ENCODE results near the gene HIC2. TPM values are rescaled to one million over a fixed set of nuclear protein-coding genes. Genes with fewer than 3 reads are reported as not detected.
"Not testable (repeated sequence)": the region's sequence is repeated elsewhere in the genome, so short reads cannot be mapped to it uniquely, and the experiment has no call there.

HIC2 gene
- total and polyA plus RNA-seq, 2 of the 13 experiments (the other 11 are each of a cell fraction or from before 2014, with no cell fraction given): 5.0 to 13.7 TPM

DNA sequence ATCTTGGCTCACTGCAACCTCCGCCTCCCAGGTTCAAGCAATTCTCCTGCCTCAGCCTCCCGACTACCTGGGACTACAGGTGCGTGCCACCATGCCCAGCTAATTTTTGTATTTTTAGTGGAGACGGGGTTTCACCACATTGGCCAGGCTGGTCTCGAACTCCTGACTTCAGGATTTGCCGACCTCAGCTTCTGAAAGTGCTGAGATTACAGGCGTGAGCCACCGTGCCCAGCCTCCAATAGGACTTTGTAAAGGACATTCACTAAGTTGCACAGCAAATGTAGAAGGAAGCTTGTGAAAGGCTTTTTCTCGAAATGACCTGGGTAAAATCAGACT is 37.8 kb downstream of the HIC2 start:
- H3K9me3 ChIP-seq (ENCODE audit: low read length); H4K20me1 ChIP-seq (ENCODE audit: insufficient read depth, low read length); ATAC-seq; DNase-seq (ENCODE audit: low spot score); intact Hi-C loops (cut with micrococcal nuclease; ENCODE audit: unreplicated experiment); H3K4me3 ChIP-seq (replicated peaks in 1 of 3; ENCODE audit: insufficient read depth in 1 of 3, low read depth in 2 of 3, low read length in 3 of 3); in situ Hi-C loops (cut with HindIII; ENCODE audit: extremely low pct_ligation_motif_present, low pct_unique_long_range_greater_than_20kb); H3K79me2 ChIP-seq (ENCODE audit: insufficient read depth, low read length); H3K36me3 ChIP-seq (replicated peaks in 1 of 2; ENCODE audit: control insufficient read depth in 1 of 2, insufficient read depth in 2 of 2, low read length in 2 of 2); H3K27ac ChIP-seq (ENCODE audit: extremely low read length, insufficient read depth, low read length); H3K9ac ChIP-seq (ENCODE audit: insufficient read depth, low read depth, low read length); H2AFZ ChIP-seq (ENCODE audit: low read length); POLR2A ChIA-PET; CTCF ChIA-PET (ENCODE audit: low intra/inter-chr PET ratio, low total read pairs); FAIRE-seq; BruUV-seq (replicated peaks); H3K4me2 ChIP-seq (ENCODE audit: low read depth, low read length); H3K27me3 ChIP-seq (ENCODE audit: control insufficient read depth in 1 of 2, insufficient read depth in 2 of 2, low read length in 2 of 2): not testable (repeated sequence)
- peaks cover 21% of the 10 kb centered on the region for H3K4me1 ChIP-seq (ENCODE audit: insufficient read depth, low read length)
- peak in 1 of 2 experiments; percentile 4; a peak in 1 of 4 replicates for TF ChIP-seq MAFK (conservative IDR thresholded peaks at IDR 0.05 in 1 of 2, IDR thresholded peaks at IDR 0.05 in 1 of 2; ENCODE audit: low read length in 2 of 2)
- 99% methylated on average over 9 of the region's 9 CpGs for WGBS (ENCODE audit: low lambda C conversion rate)

DNA sequence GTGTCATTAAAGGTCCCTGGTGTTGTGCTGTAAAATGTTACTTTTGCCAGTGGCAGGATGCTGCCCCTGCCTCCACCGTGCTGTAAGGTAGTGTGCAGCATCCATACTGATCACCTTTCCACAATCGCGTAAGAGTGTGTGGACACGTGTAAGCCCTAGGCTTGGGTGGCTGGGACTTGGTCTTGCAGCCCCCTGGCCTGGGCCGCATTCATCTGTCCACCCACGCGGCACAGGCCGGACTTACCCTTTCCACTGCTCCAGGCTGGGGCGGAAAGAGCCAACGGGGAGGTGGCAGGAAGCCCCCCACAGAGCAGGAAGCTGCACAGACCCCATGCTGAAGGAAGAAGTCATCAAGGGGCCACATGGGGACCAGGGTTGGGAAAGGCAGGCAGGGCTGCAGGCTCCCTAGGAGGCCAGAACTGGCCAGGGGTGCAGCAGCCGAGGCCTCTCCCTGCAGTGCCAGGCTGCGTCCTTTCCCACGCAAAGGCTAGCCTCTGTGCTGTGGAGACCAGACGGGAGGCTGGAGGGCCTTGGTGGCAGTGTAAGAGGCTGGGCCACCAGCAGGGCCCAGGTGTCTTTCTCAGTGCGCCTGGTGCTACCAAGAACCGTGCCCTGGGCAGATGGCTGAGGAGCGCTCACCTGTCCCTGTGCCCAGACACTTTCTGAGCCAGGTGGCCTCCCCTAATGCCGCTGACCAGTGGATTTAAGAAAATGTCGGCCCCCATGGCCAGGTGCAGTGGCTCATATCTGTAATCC is 38.3 kb downstream of the HIC2 start:
- 95% methylated on average over 9 of the region's 19 CpGs for WGBS (ENCODE audit: low lambda C conversion rate)
- no peaks in the 10 kb centered on the region for H3K36me3 ChIP-seq (replicated peaks in 1 of 2; ENCODE audit: control insufficient read depth in 1 of 2, insufficient read depth in 2 of 2, low read length in 2 of 2)
- no peaks in the 10 kb centered on the region for H3K79me2 ChIP-seq (ENCODE audit: insufficient read depth, low read length)
- H4K20me1 ChIP-seq (ENCODE audit: insufficient read depth, low read length): no peaks in the 10 kb centered on the region
- no peak for DNase-seq (ENCODE audit: low spot score)
- H3K4me3 ChIP-seq (replicated peaks in 1 of 3; ENCODE audit: insufficient read depth in 1 of 3, low read depth in 2 of 3, low read length in 3 of 3): no peak overlapping the region
- CTCF ChIA-PET (ENCODE audit: low intra/inter-chr PET ratio, low total read pairs): no interaction called here
- no peak overlapping the region for H3K9ac ChIP-seq (ENCODE audit: insufficient read depth, low read depth, low read length)
- no peak; the same call in 2 of the 3 replicates for ATAC-seq
- FAIRE-seq: no peak
- no peaks in the 10 kb centered on the region for H3K9me3 ChIP-seq (ENCODE audit: low read length)
- H2AFZ ChIP-seq (ENCODE audit: low read length): no peak overlapping the region
- H3K4me1 ChIP-seq (ENCODE audit: insufficient read depth, low read length): peaks cover 21% of the 10 kb centered on the region
- intact Hi-C loops (cut with micrococcal nuclease; ENCODE audit: unreplicated experiment): no loop called here
- no peak overlapping the region for H3K4me2 ChIP-seq (ENCODE audit: low read depth, low read length)
- POLR2A ChIA-PET: no interaction called here
- H3K27ac ChIP-seq (ENCODE audit: extremely low read length, insufficient read depth, low read length): no peak overlapping the region
- BruUV-seq (replicated peaks): no TSS peak
- no peaks in the 10 kb centered on the region for H3K27me3 ChIP-seq (ENCODE audit: control insufficient read depth in 1 of 2, insufficient read depth in 2 of 2, low read length in 2 of 2)
- in situ Hi-C loops (cut with HindIII; ENCODE audit: extremely low pct_ligation_motif_present, low pct_unique_long_range_greater_than_20kb): no loop called here
- TF ChIP-seq MEIS2 (CRISPR knock-in tag; IDR thresholded peaks at IDR 0.05) (no peak), ZNF230 (CRISPR knock-in tag; IDR thresholded peaks at IDR 0.05) (no peak), AGO2 (optimal IDR thresholded peaks at IDR 0.05; ENCODE audit: low read depth, low read length) (peak; percentile 61), ZNF605 (CRISPR knock-in tag; IDR thresholded peaks at IDR 0.05) (no peak), ZMYM2 (CRISPR knock-in tag; IDR thresholded peaks at IDR 0.05) (no peak), ZNF567 (CRISPR knock-in tag; IDR thresholded peaks at IDR 0.05; ENCODE audit: borderline replicate concordance) (no peak)
- TF ChIP-seq, protein P1, sequence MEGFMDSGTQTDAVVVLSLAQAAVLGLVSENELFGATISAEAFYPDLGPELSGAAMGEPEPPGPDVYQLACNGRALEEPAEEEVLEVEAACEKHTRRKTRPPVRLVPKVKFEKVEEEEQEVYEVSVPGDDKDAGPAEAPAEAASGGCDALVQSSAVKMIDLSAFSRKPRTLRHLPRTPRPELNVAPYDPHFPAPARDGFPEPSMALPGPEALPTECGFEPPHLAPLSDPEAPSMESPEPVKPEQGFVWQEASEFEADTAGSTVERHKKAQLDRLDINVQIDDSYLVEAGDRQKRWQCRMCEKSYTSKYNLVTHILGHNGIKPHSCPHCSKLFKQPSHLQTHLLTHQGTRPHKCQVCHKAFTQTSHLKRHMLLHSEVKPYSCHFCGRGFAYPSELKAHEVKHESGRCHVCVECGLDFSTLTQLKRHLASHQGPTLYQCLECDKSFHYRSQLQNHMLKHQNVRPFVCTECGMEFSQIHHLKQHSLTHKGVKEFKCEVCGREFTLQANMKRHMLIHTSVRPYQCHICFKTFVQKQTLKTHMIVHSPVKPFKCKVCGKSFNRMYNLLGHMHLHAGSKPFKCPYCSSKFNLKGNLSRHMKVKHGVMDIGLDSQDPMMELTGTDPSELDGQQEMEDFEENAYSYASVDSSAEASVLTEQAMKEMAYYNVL (CRISPR knock-in tag; IDR thresholded peaks at IDR 0.05; ENCODE audit: borderline replicate concordance): no peak
- TF ChIP-seq, protein P2, sequence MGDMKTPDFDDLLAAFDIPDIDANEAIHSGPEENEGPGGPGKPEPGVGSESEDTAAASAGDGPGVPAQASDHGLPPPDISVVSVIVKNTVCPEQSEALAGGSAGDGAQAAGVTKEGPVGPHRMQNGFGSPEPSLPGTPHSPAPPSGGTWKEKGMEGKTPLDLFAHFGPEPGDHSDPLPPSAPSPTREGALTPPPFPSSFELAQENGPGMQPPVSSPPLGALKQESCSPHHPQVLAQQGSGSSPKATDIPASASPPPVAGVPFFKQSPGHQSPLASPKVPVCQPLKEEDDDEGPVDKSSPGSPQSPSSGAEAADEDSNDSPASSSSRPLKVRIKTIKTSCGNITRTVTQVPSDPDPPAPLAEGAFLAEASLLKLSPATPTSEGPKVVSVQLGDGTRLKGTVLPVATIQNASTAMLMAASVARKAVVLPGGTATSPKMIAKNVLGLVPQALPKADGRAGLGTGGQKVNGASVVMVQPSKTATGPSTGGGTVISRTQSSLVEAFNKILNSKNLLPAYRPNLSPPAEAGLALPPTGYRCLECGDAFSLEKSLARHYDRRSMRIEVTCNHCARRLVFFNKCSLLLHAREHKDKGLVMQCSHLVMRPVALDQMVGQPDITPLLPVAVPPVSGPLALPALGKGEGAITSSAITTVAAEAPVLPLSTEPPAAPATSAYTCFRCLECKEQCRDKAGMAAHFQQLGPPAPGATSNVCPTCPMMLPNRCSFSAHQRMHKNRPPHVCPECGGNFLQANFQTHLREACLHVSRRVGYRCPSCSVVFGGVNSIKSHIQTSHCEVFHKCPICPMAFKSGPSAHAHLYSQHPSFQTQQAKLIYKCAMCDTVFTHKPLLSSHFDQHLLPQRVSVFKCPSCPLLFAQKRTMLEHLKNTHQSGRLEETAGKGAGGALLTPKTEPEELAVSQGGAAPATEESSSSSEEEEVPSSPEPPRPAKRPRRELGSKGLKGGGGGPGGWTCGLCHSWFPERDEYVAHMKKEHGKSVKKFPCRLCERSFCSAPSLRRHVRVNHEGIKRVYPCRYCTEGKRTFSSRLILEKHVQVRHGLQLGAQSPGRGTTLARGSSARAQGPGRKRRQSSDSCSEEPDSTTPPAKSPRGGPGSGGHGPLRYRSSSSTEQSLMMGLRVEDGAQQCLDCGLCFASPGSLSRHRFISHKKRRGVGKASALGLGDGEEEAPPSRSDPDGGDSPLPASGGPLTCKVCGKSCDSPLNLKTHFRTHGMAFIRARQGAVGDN (CRISPR knock-in tag; IDR thresholded peaks at IDR 0.05): 0 out of 2 replicates have a peak, but pooled peaks have one; percentile 7
- TF ChIP-seq, protein P3, sequence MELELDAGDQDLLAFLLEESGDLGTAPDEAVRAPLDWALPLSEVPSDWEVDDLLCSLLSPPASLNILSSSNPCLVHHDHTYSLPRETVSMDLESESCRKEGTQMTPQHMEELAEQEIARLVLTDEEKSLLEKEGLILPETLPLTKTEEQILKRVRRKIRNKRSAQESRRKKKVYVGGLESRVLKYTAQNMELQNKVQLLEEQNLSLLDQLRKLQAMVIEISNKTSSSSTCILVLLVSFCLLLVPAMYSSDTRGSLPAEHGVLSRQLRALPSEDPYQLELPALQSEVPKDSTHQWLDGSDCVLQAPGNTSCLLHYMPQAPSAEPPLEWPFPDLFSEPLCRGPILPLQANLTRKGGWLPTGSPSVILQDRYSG (CRISPR knock-in tag; IDR thresholded peaks at IDR 0.05): no peak

Measured in HepG2 (cell line).